HG03432 (cell line): Measurements from ENCODE around the gene LGALS13.

Experiments used
- ATAC-seq: cut with Tn5 transposase; IDR thresholded peaks from one replicate; pipeline ENCODE4 v1.9.1; 2021; ENCODE audit warnings: mild to moderate bottlenecking, moderate library complexity; ENCODE audit not compliant: unreplicated experiment

LGALS13 gene, protein sequence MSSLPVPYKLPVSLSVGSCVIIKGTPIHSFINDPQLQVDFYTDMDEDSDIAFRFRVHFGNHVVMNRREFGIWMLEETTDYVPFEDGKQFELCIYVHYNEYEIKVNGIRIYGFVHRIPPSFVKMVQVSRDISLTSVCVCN

DNA sequence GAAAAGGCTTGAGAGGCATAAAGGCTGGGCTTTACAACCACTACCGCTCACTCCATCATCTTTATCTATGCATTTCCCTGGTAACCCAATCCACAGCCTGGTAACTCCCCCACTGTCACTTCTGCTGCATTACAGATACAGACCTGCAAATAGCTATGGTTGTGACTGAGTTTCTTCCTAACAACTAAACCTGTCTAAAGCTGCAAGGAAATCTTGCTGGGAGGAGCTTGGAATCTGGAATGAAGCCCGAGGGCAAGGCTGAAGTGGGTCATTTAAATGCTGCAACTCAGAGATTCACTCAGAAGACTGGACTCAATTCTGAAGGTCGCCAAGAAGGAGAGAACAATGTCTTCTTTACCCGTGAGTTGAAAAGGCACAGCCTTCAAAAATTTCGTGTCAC is at the start of gene LGALS13:
TSS of gene LGALS13 (plus strand) at position 301 of the 400 bp plus-strand sequence. CDS start at position 346, 45 bp downstream.
- ATAC-seq, result no peak

DNA sequence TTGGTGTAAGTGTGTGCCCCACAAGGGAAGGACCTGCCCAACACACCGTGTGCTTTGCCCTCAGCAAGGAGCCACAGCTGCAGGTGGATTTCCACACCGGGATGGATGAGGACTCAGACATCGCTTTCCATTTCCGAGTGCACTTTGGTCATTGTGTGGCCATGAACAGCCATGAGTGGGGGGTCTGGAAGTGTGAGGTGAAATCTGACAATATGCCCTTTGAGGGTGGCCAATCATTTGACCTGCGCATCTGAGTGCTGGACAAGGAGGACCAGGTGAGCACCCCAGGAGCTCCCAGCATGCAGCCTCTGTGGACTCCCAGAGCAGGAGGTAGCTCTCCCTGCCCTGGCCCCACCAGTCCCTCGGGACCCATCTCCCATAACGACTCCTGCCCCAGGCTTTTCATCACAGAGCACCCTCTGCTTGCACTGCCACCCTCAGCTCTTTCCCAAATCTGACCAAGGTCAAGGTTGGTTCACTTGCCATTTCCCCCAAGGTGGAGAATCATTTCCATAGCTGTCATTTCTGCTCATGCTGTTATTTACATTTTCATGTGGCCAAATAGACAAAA is 49.2 kb upstream of the LGALS13 start:
- no peak for ATAC-seq

- no peak for ATAC-seq
These were observed 47.5 kb upstream of the LGALS13 start for GRCh38 chr19:39554701-39555311.

GRCh38 chr19:39555883-39556282 is 46.4 kb upstream of the LGALS13 start:
- no peak for ATAC-seq

DNA sequence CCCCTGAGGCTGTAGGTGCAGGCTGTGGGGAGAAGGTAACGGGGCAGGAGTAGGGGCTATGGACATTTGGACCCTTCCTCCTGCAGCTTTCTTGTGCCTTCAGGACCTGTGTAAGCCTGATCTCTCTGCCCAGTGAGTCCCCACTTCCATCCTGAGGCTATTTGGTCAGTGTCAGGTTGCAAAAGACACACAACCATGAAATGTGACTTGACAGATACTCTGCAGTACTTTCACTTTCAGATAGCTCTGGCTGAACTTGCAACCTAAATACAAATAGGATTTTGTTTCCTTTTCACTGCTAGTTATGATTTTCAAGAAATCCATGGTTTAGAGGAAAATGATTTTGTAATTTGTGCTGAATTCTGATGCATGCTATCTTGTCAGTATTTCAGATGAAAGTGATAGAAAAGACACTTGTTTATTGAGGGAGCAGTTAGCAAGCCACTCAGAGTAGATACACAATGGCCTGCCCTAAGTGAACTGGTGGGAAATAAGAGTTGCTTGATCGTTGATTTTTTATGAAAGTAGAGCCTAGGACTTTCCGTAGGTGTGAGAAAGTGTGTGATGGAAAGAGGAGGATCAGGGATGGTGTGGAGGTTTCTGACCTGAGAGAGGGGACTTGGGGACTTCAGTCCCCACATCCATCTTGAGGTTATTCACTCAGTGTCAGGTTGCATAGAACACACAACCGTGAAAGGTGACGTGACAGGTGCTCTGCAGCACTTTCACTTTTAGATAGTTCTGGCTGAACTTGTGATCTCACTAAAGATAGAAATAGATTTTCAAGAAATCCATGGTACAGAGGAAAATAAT is 44.3 kb upstream of the LGALS13 start:
- ATAC-seq, result no peak

- no peak for ATAC-seq
These were observed 43.7 kb upstream of the LGALS13 start for GRCh38 chr19:39558624-39559117.

- no peak for ATAC-seq
These were observed 38.9 kb upstream of the LGALS13 start for GRCh38 chr19:39563408-39563807.

- ATAC-seq, result no peak
These were observed 36.3 kb upstream of the LGALS13 start for GRCh38 chr19:39566064-39566463.

- no peak for ATAC-seq
These were observed 33.7 kb upstream of the LGALS13 start for GRCh38 chr19:39568604-39569003.

DNA sequence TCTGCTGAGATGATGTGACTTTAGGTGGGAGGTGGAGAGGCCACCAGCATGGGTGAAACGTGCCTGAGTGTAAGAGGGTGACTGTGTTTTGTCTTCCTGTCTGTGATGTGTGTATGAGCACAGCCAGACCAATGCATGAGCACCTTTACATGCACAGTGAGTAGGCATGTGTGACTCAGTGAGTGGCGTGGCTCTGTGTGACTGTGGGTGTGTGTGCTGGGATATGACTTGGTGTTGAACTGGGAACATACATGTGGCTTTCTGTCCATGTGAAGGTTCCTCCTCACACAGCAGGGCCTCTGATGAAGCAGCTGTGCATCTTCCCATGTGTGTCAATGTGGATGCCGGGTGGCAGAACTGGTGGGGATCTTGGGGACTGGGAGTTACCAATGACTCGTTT is 19.9 kb upstream of the LGALS13 start:
- no peak for ATAC-seq

- no peak for ATAC-seq
These were observed 19.3 kb upstream of the LGALS13 start for GRCh38 chr19:39582891-39583625.

DNA sequence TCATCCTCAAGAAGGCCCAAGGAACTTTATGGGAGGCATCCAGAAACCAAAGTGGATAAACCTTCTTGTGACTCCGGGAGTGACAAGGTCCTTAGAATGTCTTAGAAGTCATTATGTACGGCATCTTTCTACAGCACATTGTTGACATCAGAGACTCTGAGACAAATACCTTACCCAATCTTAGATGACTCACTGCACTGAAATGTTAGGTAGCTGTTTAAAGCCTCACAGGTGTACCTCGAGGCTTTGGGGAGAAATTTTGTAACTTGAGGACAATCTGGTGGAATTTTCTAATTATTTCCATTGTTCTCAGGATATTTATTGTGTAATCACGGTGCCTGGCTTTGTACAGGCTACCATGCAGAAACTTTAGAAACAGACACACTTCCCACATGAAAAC is 14.8 kb upstream of the LGALS13 start:
- ATAC-seq, result no peak

DNA sequence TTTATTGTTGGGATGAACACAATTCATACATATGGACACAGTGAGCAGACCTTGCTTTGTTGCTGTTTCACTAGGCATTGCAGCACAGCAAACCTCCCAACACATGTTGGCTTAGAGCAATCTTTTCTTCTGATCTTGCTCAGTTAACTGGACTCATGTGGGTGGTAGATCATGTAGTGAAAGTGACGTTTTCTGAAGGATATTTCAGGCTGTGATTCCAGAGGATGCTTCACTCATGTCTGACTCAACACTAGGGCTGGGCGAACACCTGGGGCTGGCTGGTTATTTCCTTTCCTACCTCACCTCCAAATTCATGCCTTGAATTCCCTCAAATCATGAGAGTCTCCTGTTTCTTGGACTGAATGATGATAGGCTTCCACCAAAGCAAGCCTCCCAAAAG is 14.3 kb upstream of the LGALS13 start:
- no peak for ATAC-seq

DNA sequence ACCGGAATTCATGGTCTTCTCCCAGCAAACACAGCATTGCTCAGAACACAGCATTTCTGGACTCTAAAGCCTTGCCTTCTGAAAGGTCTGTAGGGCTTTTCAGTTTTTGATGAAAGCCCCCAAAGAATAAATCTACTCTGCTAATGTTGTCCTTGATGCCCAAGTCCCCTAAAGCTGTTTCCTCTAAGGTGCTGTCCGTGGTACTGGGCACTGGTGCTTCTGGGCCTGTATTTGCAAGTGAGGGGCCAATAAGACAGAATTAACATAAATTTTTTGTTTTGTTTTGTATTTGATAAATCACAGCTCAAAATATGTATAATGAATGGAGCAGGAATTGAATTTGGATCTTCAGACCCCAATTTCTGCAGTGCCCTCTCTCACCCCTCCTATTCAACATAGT is 12.1 kb upstream of the LGALS13 start:
- ATAC-seq, result no peak

DNA sequence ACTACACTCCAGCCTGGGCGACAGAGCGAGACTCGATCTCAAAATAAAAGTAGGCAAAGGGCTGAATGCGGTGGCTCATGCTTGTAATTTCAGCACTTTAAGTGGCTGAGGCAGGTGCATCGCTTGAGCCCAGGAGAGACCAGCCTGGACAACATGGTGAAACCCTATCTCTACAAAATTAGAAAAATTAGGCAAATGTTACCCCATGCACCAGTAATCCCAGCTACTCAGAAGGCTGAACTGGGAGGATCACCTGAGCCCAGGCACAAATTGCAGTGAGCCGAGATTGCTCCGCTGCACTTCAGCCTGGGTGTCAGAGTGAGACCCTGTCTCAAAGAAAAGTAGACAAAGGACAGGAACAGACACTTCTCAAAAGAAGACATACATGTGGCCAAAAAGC is 9.9 kb upstream of the LGALS13 start:
- no peak for ATAC-seq

DNA sequence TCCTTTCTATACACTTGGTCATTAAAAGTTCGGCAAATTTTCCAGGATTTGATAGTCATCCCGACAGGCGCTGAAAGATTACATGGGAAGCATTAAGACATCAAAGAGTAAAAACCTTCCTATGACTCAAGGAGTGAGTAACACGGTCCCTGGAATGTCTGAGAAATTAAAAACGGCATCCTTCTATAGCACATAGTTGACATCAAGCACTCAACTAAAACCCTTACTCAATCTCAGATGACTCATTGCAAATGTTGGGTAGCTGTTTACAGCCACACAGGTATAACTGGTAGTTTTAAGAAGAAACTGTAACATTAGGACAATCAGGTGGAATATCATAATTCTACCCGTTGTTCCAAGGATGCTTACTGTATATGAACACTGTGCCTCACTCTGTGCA is 6.4 kb upstream of the LGALS13 start:
- ATAC-seq, result no peak

GRCh38 chr19:39596911-39597310 is 5.4 kb upstream of the LGALS13 start:
- ATAC-seq, result no peak

DNA sequence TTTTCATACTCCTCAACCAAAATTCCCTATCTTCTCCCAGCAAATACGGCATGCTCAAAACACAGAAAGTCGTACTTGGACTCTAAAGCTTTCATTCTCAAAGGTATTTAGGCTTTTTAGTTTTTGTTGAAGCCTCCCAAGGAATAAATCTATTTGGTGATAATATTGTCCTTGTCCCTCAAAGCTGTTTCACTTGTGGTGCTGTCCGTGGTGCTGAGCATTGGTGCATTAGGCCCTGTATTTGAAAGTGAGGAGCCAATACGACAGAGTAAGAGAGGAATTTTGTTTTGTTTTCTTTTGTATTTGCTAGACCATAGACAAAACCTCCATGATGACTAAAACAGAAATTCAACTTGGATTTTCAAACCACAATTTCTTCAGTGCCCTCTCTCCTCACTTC is 3.2 kb upstream of the LGALS13 start:
- no peak for ATAC-seq

- no peak for ATAC-seq
These were observed 1.5 kb downstream of the LGALS13 start for GRCh38 chr19:39603825-39604224.

DNA sequence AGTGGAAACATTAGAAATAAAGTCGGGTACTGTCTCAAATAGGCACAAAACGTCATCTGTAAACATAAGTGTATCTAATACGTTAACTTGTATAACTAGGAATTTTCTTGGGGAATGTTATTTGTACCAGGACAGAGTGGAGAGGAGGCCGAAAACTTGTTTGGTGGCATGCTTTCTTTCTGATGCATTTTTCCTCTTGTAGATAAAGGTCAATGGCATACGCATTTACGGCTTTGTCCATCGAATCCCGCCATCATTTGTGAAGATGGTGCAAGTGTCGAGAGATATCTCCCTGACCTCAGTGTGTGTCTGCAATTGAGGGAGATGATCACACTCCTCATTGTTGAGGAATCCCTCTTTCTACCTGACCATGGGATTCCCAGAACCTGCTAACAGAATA is 4.7 kb downstream of the LGALS13 start:
- ATAC-seq, result no peak

- no peak for ATAC-seq
These were observed 5.2 kb downstream of the LGALS13 start for GRCh38 chr19:39607561-39607960.
